ENCODE measurements around the gene HSD17B7. TPM values are rescaled to one million over a fixed set of nuclear protein-coding genes. Genes with fewer than 3 reads are reported as not detected.
"Not testable (repeated sequence)": the region's sequence is repeated elsewhere in the genome, so short reads cannot be mapped to it uniquely, and the experiment has no call there.

HSD17B7 gene
- total RNA-seq, 6 donors from 2014 or later: 23.0 to 53.6 (median 33.7) TPM

DNA sequence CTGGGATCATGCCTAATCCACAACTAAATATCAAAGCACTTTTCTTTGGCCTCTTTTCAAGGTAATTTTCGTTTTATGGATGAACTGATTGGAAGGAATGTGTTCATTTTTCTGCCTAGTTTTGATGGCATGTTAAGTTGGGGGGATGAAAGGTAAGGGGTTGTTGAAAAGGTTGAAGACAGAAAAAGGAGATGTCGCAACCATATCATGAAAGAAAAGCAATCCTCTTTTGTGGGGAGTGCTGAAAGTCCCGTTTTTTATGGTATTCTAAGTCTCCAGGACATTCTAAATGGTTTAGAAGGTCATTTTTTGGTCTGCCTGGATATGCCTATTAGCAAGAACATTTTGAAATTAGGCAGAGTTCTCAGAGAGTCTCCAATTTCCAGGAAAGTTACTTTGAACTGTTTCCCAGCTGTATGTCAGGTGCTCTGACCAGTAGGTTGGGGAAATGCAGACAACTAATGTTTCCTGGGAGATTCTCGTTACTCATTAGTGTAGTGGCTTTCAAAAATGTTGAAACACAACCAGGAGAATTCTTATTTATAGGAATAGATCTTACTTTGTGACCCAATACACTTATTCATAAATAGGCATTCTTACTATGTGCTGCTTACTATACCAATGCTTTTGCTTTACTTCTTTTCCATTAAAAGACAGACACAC, 6.2 kb downstream of the HSD17B7 start:
- not testable (repeated sequence) for H3K27me3 ChIP-seq; H3K9me3 ChIP-seq; ATAC-seq (ENCODE audit: low FRiP score in 2 of 2); H3K4me1 ChIP-seq; H3K4me3 ChIP-seq; H3K27ac ChIP-seq; DNase-seq
- 57 to 59% methylated on average over 4 of the region's 4 CpGs for WGBS, 2 donors
- H3K36me3 ChIP-seq: peaks cover 0 to 27% (median 10%) of the 10 kb centered on the region in 4 donors

DNA sequence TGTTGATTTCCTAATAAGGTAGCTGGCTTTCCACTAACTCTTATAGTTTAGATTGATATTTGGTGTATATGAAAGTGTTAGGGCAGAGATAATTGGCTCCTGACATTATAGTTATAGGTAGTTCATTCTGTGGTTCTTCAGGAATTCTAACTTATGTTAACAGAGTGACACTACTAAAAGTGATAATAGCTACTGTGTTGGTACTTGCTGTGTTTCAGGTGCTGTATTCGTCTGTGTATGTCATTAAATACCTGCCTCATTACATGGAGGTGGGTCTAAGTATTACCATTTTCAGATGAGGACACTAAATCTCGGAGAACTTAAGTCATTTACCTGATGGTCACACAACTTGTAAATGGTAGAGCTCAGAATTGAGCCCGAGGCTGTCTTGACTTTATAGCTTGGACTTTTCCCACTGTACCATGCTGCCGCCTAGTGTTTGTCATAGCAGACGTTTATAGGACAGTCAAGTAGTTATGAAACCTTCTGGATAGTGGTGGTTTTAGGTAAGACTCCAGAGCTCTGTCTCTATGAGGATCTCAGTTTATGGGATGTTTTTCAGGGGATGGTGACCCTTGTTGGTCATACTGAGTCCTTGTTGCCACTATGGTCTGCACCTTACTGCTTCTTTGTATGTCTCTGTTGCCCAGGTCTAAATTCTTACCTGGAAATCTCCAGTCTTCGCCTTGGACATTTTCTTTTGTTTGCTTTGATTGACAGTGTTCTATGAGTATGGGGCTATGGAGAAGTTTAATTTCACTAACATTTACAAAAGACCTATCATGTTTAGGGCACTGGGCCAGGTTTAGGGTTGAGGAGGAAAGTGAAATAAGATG, 9.7 kb downstream of the HSD17B7 start:
- DNase-seq: peak in 1 of 2 donors; percentile 62

DNA sequence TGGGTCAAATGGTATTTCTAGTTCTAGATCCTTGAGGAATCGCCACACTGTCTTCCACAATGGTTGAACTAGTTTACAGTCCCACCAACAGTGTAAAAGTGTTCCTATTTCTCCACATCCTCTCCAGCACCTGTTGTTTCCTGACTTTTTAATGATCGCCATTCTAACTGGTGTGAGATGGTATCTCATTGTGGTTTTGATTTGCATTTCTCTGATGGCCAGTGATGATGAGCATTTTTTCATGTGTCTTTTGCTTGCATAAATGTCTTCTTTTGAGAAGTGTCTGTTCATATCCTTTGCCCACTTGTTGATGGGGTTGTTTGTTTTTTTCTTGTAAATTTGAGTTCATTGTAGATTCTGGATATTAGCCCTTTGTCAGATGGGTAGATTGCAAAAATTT, 17.0 kb downstream of the HSD17B7 start:
- H3K27ac ChIP-seq; DNase-seq; H3K27me3 ChIP-seq; H3K4me3 ChIP-seq; H3K9me3 ChIP-seq; H3K4me1 ChIP-seq; ATAC-seq (ENCODE audit: low FRiP score in 2 of 2): not testable (repeated sequence)
- peaks cover 4 to 43% (median 13%) of the 10 kb centered on the region in 4 donors for H3K36me3 ChIP-seq
- 91 to 100% methylated on average over 2 of the region's 2 CpGs for WGBS, 2 donors

More for the DNA sequence above, 9.7 kb downstream of the HSD17B7 start:
- not testable (repeated sequence) for H3K4me1 ChIP-seq, H3K27ac ChIP-seq, H3K9me3 ChIP-seq, H3K4me3 ChIP-seq, H3K27me3 ChIP-seq
- TF ChIP-seq, protein P1, sequence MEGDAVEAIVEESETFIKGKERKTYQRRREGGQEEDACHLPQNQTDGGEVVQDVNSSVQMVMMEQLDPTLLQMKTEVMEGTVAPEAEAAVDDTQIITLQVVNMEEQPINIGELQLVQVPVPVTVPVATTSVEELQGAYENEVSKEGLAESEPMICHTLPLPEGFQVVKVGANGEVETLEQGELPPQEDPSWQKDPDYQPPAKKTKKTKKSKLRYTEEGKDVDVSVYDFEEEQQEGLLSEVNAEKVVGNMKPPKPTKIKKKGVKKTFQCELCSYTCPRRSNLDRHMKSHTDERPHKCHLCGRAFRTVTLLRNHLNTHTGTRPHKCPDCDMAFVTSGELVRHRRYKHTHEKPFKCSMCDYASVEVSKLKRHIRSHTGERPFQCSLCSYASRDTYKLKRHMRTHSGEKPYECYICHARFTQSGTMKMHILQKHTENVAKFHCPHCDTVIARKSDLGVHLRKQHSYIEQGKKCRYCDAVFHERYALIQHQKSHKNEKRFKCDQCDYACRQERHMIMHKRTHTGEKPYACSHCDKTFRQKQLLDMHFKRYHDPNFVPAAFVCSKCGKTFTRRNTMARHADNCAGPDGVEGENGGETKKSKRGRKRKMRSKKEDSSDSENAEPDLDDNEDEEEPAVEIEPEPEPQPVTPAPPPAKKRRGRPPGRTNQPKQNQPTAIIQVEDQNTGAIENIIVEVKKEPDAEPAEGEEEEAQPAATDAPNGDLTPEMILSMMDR (IDR thresholded peaks at IDR 0.05): peak in 4 of 6 experiments; percentile 21 to 56 (median 52)
- peaks cover 3 to 49% (median 17%) of the 10 kb centered on the region in 4 donors for H3K36me3 ChIP-seq
- 55 to 67% methylated on average over 6 of the region's 6 CpGs for WGBS, 2 donors
- ATAC-seq (ENCODE audit: low FRiP score in 2 of 2): peak; percentile 77 to 88

DNA sequence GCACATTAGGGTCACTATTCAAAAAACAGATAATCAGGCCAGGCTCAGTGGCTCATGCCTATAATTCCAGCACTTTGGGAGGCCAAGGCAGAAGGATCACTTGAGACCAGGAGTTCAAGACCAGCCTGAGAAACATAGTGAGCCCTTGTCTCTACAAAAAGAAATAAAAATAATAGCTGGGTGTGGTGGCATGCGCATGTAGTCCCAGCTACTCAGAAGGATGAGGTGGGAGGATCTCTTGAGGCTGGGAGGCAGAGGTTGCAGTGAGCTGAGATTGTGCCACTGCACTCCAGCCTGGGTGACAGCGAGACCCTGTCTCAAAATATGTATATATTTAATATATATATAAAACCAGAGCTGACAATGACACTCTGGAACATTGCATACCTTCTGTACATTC, 21.9 kb downstream of the HSD17B7 start:
- not testable (repeated sequence) for H3K9me3 ChIP-seq; H3K4me1 ChIP-seq; H3K4me3 ChIP-seq; H3K27me3 ChIP-seq; H3K27ac ChIP-seq; DNase-seq; ATAC-seq (ENCODE audit: low FRiP score in 2 of 2)
- H3K36me3 ChIP-seq: peaks cover 0 to 11% (median 4%) of the 10 kb centered on the region in 4 donors
- WGBS, 2 donors: 100% methylated on average over 2 of the region's 2 CpGs

DNA sequence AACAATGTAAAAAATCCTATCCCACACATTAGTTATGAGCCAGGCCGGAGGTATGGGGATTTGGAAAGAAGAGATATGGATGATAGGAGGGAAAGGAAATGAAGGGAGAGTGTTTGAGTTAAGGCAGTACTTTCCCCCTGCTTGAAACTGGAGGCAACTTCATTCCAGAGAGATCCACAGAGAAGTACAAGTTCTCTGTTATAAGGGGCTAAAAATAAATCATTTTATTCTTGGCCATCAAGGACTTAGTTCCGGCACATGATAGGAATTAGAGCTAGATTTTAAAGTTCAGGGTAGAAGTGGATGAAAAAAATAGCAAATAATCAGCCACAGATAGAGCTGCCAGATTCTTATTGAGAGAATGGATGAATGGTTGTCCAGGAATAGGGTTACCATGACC, 27.6 kb downstream of the HSD17B7 start:
- not testable (repeated sequence) for H3K36me3 ChIP-seq; H3K27me3 ChIP-seq; H3K27ac ChIP-seq; ATAC-seq (ENCODE audit: low FRiP score in 2 of 2); H3K4me1 ChIP-seq; H3K4me3 ChIP-seq; H3K9me3 ChIP-seq; DNase-seq
- WGBS, 2 donors: 85 to 91% methylated on average over 2 of the region's 2 CpGs

DNA sequence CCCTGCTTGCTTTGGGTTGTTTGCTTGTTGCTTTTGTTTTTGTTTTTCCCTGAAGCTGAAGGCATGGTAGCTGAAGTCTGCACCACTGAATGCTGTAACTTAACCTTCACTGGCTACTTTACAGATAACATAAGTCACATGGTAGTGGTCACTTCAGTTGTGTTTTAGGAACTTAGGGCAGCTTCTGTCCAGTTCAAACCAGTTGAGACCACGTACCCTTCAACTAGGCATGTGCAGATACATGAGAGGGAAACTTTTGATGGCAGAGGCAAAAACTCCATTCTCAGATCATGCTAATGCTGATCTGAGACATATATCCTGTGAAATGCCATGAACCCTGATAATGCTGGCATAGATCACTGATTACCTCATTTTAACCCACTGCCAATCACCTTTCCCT, 28.2 kb downstream of the HSD17B7 start:
- not testable (repeated sequence) for H3K4me3 ChIP-seq; ATAC-seq (ENCODE audit: low FRiP score in 2 of 2); H3K4me1 ChIP-seq; H3K27ac ChIP-seq; H3K36me3 ChIP-seq; DNase-seq; H3K9me3 ChIP-seq; H3K27me3 ChIP-seq
- WGBS, 2 donors: 95 to 100% methylated on average over 1 of the region's 1 CpG

DNA sequence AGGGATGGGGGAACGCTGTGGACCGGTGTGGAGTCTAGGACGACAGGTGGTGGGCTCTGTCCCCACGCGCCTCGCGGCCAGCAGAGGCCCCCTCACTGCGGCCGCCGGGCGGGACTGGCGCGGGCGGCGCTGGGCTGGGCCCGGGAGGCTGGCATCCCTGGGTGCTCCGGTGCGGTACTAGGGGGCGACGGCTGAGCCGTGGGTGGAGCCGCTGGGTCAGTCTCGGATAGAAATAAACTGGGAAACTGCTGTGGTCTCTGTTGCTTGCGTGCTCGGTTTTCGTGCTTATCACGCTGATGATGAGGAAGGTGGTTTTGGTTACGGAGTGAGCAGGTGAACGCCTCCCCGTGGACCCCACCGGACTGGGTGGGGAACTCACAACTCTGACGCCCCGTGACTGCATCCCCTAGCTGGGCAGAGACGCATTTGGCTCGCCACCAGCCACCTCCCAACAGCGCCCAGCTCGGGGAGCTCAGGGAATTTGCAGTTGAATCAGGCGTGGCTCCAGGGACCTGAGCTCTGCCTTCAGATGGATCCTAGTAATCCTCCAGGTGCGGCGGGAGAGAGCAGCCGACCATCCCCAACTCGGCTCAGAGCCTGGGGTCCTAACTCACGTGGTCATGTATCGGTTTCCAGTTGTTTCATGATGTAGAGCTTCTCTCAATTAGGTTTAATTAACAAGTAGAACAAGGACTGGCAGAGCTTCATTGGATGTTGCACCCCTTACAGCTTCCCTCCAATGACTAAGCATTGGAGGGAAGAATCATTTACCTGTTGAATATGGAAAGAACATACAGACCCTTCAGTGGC, 32.1 kb downstream of the HSD17B7 start:
- no peaks in the 10 kb centered on the region for H3K36me3 ChIP-seq
- DNase-seq (peak; percentile 22 to 81), ATAC-seq (ENCODE audit: low FRiP score in 2 of 2) (peak; percentile 48 to 51)
- no peaks in the 10 kb centered on the region for H3K9me3 ChIP-seq
- no peak for TF ChIP-seq POLR2A (IDR thresholded peaks at IDR 0.05)
- H3K27ac ChIP-seq: peak overlapping the region in 1 of 4 donors; percentile 16
- H3K4me1 ChIP-seq: peaks cover 0 to 10% (median 8%) of the 10 kb centered on the region in 4 donors
- H3K4me3 ChIP-seq: peak overlapping the region in 3 of 4 donors; percentile 18 to 33 (median 26)
- peaks cover 0 to 9% (median 3%) of the 10 kb centered on the region in 4 donors for H3K27me3 ChIP-seq
- 9 to 10% methylated on average over 13 to 34 of the region's 44 CpGs for WGBS, 2 donors

Data from upper lobe of left lung (tissue), 6 donors.